ENCODE results near the gene ZHX3. TPM values are rescaled to one million over a fixed set of nuclear protein-coding genes. Genes with fewer than 3 reads are reported as not detected.
A peak's percentile ranks its signal among the peaks of the same experiment; 100 is the strongest.

Gene ZHX3
- total and polyA plus RNA-seq, 9 of the 15 experiments (the other 6 are each of a cell fraction or from before 2014, with no cell fraction given): 0.80 to 14.6 (median 4.9) TPM

DNA sequence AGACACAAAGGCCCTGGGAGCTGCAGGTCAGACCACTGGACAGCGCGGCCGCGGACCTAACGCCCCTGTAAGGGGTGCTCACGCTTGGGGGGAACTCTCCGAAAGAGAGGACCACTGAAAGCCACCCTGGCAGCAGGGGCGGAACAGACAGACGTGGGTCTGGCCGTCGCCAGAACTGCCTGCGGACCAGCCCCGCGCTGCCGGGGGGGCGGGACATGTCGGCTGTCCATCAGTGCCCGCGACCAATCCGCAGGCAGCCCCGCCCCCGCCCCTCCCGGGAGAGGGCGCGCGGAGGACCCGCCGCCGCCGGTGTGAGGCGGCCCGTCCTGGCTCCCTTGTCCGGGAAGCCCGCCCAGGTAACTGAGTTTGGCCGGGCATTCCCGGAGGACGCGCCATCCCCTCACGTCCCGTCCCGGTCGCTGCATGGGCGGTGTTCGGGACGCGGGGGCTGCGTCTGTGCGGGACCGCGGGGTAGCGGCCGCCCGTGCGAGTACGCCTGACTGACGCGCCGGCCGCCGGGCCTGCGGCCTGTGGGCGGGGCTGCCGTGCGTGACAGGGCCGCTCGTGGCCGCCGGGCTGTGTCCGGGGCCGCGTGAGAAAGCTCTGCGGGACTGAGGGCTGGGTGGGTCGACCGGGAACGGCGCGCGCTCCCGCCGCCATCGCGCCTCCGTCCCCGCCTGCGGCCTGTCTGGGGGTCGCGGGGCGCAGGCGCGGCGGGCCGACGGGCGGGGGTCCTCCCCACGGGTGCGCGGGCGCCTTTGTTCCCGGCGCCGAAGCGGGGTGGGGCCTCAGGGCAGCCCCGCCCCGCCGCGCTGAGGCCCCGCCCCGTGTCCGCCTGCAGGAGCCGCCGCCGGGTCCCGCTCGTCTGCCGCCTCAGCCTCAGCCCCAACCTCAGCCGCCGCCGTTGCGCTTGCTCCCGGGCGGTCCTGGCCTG lies 180.6 kb downstream of the ZHX3 start, which contains the start of gene PLCG1 (continued):
- TF ChIP-seq ZNF436 (CRISPR knock-in tag; IDR thresholded peaks at IDR 0.05): no peak
- no peak for TF ChIP-seq CBX8 (IDR thresholded peaks at IDR 0.05; ENCODE audit: borderline replicate concordance, extremely low read depth, low read depth, low read length, poor library complexity, severe bottlenecking)
- 0 out of 2 replicates have a peak, but pooled peaks have one; percentile 67 for TF ChIP-seq TARDBP (IDR thresholded peaks at IDR 0.05)
- TF ChIP-seq PURB (CRISPR knock-in tag; IDR thresholded peaks at IDR 0.05; ENCODE audit: low read depth): no peak
- TF ChIP-seq KDM5B (IDR thresholded peaks at IDR 0.05; ENCODE audit: insufficient replicate concordance, low read depth, low read length): peak; percentile 85
- TF ChIP-seq ZNF778 (CRISPR knock-in tag; IDR thresholded peaks at IDR 0.05): no peak
- TF ChIP-seq, protein P1, sequence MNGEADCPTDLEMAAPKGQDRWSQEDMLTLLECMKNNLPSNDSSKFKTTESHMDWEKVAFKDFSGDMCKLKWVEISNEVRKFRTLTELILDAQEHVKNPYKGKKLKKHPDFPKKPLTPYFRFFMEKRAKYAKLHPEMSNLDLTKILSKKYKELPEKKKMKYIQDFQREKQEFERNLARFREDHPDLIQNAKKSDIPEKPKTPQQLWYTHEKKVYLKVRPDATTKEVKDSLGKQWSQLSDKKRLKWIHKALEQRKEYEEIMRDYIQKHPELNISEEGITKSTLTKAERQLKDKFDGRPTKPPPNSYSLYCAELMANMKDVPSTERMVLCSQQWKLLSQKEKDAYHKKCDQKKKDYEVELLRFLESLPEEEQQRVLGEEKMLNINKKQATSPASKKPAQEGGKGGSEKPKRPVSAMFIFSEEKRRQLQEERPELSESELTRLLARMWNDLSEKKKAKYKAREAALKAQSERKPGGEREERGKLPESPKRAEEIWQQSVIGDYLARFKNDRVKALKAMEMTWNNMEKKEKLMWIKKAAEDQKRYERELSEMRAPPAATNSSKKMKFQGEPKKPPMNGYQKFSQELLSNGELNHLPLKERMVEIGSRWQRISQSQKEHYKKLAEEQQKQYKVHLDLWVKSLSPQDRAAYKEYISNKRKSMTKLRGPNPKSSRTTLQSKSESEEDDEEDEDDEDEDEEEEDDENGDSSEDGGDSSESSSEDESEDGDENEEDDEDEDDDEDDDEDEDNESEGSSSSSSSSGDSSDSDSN (IDR thresholded peaks at IDR 0.05; ENCODE audit: borderline replicate concordance in 1 of 2, low read depth in 2 of 2, low read length in 2 of 2): peak in 1 of 2 experiments; percentile 63; a peak in 1 of 4 replicates
- no peak for TF ChIP-seq NUFIP1 (IDR thresholded peaks at IDR 0.05; ENCODE audit: partially characterized antibody)
- TF ChIP-seq, protein P2, sequence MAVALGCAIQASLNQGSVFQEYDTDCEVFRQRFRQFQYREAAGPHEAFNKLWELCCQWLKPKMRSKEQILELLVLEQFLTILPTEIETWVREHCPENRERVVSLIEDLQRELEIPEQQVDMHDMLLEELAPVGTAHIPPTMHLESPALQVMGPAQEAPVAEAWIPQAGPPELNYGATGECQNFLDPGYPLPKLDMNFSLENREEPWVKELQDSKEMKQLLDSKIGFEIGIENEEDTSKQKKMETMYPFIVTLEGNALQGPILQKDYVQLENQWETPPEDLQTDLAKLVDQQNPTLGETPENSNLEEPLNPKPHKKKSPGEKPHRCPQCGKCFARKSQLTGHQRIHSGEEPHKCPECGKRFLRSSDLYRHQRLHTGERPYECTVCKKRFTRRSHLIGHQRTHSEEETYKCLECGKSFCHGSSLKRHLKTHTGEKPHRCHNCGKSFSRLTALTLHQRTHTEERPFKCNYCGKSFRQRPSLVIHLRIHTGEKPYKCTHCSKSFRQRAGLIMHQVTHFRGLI (CRISPR knock-in tag; IDR thresholded peaks at IDR 0.05): no peak
- TF ChIP-seq GABPB1 (CRISPR knock-in tag; IDR thresholded peaks at IDR 0.05): peak; percentile 56
- no peak for TF ChIP-seq IRF2 (CRISPR knock-in tag; IDR thresholded peaks at IDR 0.05)
- TF ChIP-seq PHB (CRISPR knock-in tag; IDR thresholded peaks at IDR 0.05): no peak
- TF ChIP-seq ATF1 (CRISPR knock-in tag; IDR thresholded peaks at IDR 0.05): no peak
- TF ChIP-seq ATF1 (tag; IDR thresholded peaks at IDR 0.05): peak; percentile 80
- no peak for TF ChIP-seq LEF1 (IDR thresholded peaks at IDR 0.05)
- TF ChIP-seq HMG20B (CRISPR knock-in tag; IDR thresholded peaks at IDR 0.05): no peak
- TF ChIP-seq, protein P3, sequence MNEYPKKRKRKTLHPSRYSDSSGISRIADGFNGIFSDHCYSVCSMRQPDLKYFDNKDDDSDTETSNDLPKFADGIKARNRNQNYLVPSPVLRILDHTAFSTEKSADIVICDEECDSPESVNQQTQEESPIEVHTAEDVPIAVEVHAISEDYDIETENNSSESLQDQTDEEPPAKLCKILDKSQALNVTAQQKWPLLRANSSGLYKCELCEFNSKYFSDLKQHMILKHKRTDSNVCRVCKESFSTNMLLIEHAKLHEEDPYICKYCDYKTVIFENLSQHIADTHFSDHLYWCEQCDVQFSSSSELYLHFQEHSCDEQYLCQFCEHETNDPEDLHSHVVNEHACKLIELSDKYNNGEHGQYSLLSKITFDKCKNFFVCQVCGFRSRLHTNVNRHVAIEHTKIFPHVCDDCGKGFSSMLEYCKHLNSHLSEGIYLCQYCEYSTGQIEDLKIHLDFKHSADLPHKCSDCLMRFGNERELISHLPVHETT (CRISPR knock-in tag; conservative IDR thresholded peaks at IDR 0.05 in 1 of 2, IDR thresholded peaks at IDR 0.05 in 1 of 2): peak in 1 of 2 experiments; percentile 64; a peak in 2 of 4 replicates
- TF ChIP-seq, protein P4, sequence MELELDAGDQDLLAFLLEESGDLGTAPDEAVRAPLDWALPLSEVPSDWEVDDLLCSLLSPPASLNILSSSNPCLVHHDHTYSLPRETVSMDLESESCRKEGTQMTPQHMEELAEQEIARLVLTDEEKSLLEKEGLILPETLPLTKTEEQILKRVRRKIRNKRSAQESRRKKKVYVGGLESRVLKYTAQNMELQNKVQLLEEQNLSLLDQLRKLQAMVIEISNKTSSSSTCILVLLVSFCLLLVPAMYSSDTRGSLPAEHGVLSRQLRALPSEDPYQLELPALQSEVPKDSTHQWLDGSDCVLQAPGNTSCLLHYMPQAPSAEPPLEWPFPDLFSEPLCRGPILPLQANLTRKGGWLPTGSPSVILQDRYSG (tag; conservative IDR thresholded peaks at IDR 0.05; ENCODE audit: low read depth): no peak
- no peak for TF ChIP-seq CBX3 (IDR thresholded peaks at IDR 0.05; ENCODE audit: borderline replicate concordance in 1 of 2, low read length in 2 of 2)
- no peak for TF ChIP-seq ARNT (IDR thresholded peaks at IDR 0.05)
- TF ChIP-seq ZKSCAN1 (IDR thresholded peaks at IDR 0.05; ENCODE audit: low read depth, low read length): no peak
